Peyer's patch (tissue), 4 donors: ENCODE measurements around the gene NAV3. TPM values are rescaled to one million over a fixed set of nuclear protein-coding genes. Genes with fewer than 3 reads are reported as not detected.

Experiments
- DNase-seq, 3 donors: peaks; one replicate each; pipeline ENCODE4 v3.0.0-alpha.2; 2017 to 2019
- H3K27ac ChIP-seq, 4 donors: fragments of 200-600 bp; sonication (generic); one replicate each; pipeline ENCODE4 v1.5.1; 2016 to 2019
- H3K27me3 ChIP-seq, 2 donors: fragments of 200-600 bp; sonication (generic); one replicate each; pipeline ENCODE4 v1.5.1; 2019
- H3K36me3 ChIP-seq, 3 donors: fragments of 200-600 bp; sonication (generic); one replicate each; pipeline ENCODE4 v1.5.1; 2016 to 2019
- H3K4me1 ChIP-seq, 4 donors: fragments of 200-600 bp; sonication (generic); one replicate each; pipeline ENCODE4 v1.5.1; 2016 to 2019
- H3K4me3 ChIP-seq, 4 donors: fragments of 200-600 bp; sonication (generic); 1 replicate in 3 of 4; 2 replicates in 1 of 4; pipeline ENCODE4 v1.5.1; 2016 to 2019; ENCODE audit warnings: mild to moderate bottlenecking in 1 of 4
- H3K9me3 ChIP-seq, 4 donors: fragments of 200-600 bp; sonication (generic); one replicate each; pipeline ENCODE4 v1.5.1; 2016 to 2019; ENCODE audit warnings: mild to moderate bottlenecking in 1 of 4
- CTCF ChIP-seq, 6 experiments: fragments of 450-650 bp in 4 of 6; fragments of 200-600 bp in 2 of 6; sonication (generic) in 1 of 6; IDR thresholded peaks; one replicate each; pipeline ENCODE4 v1.5.1; 2017 to 2019; ENCODE audit warnings: antibody characterized with exemption in 6 of 6, mild to moderate bottlenecking in 3 of 6, moderate library complexity in 1 of 6
- POLR2A ChIP-seq, 2 donors: fragments of 450-650 bp; IDR thresholded peaks; one replicate each; pipeline ENCODE4 v1.5.1; 2017; ENCODE audit warnings: antibody characterized with exemption in 2 of 2, mild to moderate bottlenecking in 2 of 2, moderate library complexity in 2 of 2
- total RNA-seq, 4 donors: library from RNA; depleted of rRNA; stranded (reverse); fragments of >200 nt; gene quantifications; one replicate each; pipeline ENCODE4 v1.1.0, GENCODE V29; 2016

NAV3 gene
- total RNA-seq, 4 donors from 2014 or later = 1.9 to 4.1 (median 2.8) TPM

GRCh38 chr12:78034025-78034424, 203.3 kb downstream of the NAV3 start:
- Histone ChIP-seq H3K36me3 (no peaks in the 10 kb centered on the region), H3K9me3 (no peaks in the 10 kb centered on the region), H3K27me3 (no peaks in the 10 kb centered on the region), H3K4me1 (no peaks in the 10 kb centered on the region), H3K27ac (no peak overlapping the region), H3K4me3 (no peak overlapping the region)
- no peak for DNase-seq
- no peak for TF ChIP-seq CTCF (IDR thresholded peaks at IDR 0.05)

- Histone ChIP-seq H3K9me3 (no peaks in the 10 kb centered on the region), H3K36me3 (no peaks in the 10 kb centered on the region), H3K4me1 (no peaks in the 10 kb centered on the region), H3K27me3 (no peaks in the 10 kb centered on the region), H3K4me3 (no peak overlapping the region), H3K27ac (no peak overlapping the region)
- DNase-seq = no peak
- no peak for TF ChIP-seq CTCF (IDR thresholded peaks at IDR 0.05)
- no peak for TF ChIP-seq POLR2A (IDR thresholded peaks at IDR 0.05)
These were observed 205.4 kb downstream of the NAV3 start for GRCh38 chr12:78035901-78036606.

GRCh38 chr12:78036874-78037273, 206.2 kb downstream of the NAV3 start:
- no peaks in the 10 kb centered on the region for H3K4me1 ChIP-seq

GRCh38 chr12:78037707-78038106, 207.0 kb downstream of the NAV3 start:
- Histone ChIP-seq H3K4me1 (no peaks in the 10 kb centered on the region), H3K4me3 (no peak overlapping the region), H3K27me3 (no peaks in the 10 kb centered on the region), H3K9me3 (no peaks in the 10 kb centered on the region), H3K36me3 (no peaks in the 10 kb centered on the region), H3K27ac (no peak overlapping the region)
- TF ChIP-seq POLR2A (IDR thresholded peaks at IDR 0.05) (no peak), CTCF (IDR thresholded peaks at IDR 0.05) (no peak)
- no peak for DNase-seq

More at GRCh38 chr12:78036874-78037273, 206.2 kb downstream of the NAV3 start:
- no peaks in the 10 kb centered on the region for H3K36me3 ChIP-seq
- H3K27me3 ChIP-seq = no peaks in the 10 kb centered on the region
- TF ChIP-seq CTCF (IDR thresholded peaks at IDR 0.05) = no peak
- no peak for TF ChIP-seq POLR2A (IDR thresholded peaks at IDR 0.05)
- H3K9me3 ChIP-seq = no peaks in the 10 kb centered on the region
- no peak for DNase-seq
- H3K4me3 ChIP-seq = no peak overlapping the region
- H3K27ac ChIP-seq = no peak overlapping the region

- Histone ChIP-seq H3K9me3 (no peaks in the 10 kb centered on the region), H3K27ac (no peak overlapping the region), H3K27me3 (no peaks in the 10 kb centered on the region), H3K36me3 (no peaks in the 10 kb centered on the region), H3K4me1 (no peaks in the 10 kb centered on the region), H3K4me3 (no peak overlapping the region)
- no peak for DNase-seq
- TF ChIP-seq CTCF (IDR thresholded peaks at IDR 0.05) (no peak), POLR2A (IDR thresholded peaks at IDR 0.05) (no peak)
These were observed 207.8 kb downstream of the NAV3 start for GRCh38 chr12:78038541-78038940.

GRCh38 chr12:78038986-78039385, 208.3 kb downstream of the NAV3 start:
- no peaks in the 10 kb centered on the region for H3K9me3 ChIP-seq
- no peak for TF ChIP-seq CTCF (IDR thresholded peaks at IDR 0.05)
- TF ChIP-seq POLR2A (IDR thresholded peaks at IDR 0.05) = no peak
- no peaks in the 10 kb centered on the region for H3K27me3 ChIP-seq
- DNase-seq = no peak
- H3K27ac ChIP-seq = no peak overlapping the region
- H3K4me1 ChIP-seq = no peaks in the 10 kb centered on the region
- H3K36me3 ChIP-seq = no peaks in the 10 kb centered on the region
- H3K4me3 ChIP-seq = no peak overlapping the region
